T-cell (primary cell): ENCODE data around the gene GLCCI1. TPM values are rescaled to one million over a fixed set of nuclear protein-coding genes. Genes with fewer than 3 reads are reported as not detected.

ENCODE experiments used
- ATAC-seq, 4 experiments: fragments of 200-7000 bp in 3 of 4; fragments of 150-1000 bp in 1 of 4; cut with Tn5 transposase; replicated peaks in 1 of 4; 1 replicate in 3 of 4; 2 replicates in 1 of 4; pipeline ENCODE4 v1.10.0; 2021; ENCODE audit warnings: moderate library complexity in 3 of 4, mild to moderate bottlenecking in 2 of 4, moderate number of reproducible peaks in 1 of 4
- CTCF ChIA-PET, 2 donors: fragments of 300-600 bp; sonication (Branson Sonifier 250); formaldehyde crosslinking; loops; one replicate each; lab custom pipeline; 2022; ENCODE audit warnings: antibody characterized with exemption in 2 of 2; lab: Charles Lee
- POLR2A ChIA-PET, 2 donors: fragments of 300-600 bp; sonication (Branson Sonifier 250); formaldehyde crosslinking; loops; one replicate each; lab custom pipeline; 2022; ENCODE audit warnings: antibody characterized with exemption in 2 of 2; lab: Charles Lee
- DNase-seq, 35 experiments: peaks; one replicate each; pipeline versions ENCODE4 v3.0.0 to v3.0.0-alpha.2; 2013 to 2023
- H3K27ac ChIP-seq: one replicate; pipeline ENCODE4 v1.5.1; 2013; ENCODE audit warnings: low read length
- H3K27me3 ChIP-seq, 2 experiments: replicated peaks in 1 of 2; 1 replicate in 1 of 2; 2 replicates in 1 of 2; pipeline versions ENCODE4 v1.6.1 to v1.7.0; 2013; ENCODE audit warnings: low read length in 1 of 2, mixed read lengths in 1 of 2; ENCODE audit not compliant: control insufficient read depth in 2 of 2, insufficient read depth in 2 of 2; ENCODE audit errors: extremely low read depth in 1 of 2
- H3K36me3 ChIP-seq, 2 donors: 1 replicate in 1 of 2; 2 replicates in 1 of 2; pipeline versions ENCODE4 v1.6.1 to v1.7.0; 2013; ENCODE audit warnings: low read length in 1 of 2; ENCODE audit not compliant: control insufficient read depth in 2 of 2, insufficient read depth in 1 of 2; ENCODE audit errors: extremely low read depth in 1 of 2
- H3K4me1 ChIP-seq, 2 experiments: 1 replicate in 1 of 2; 2 replicates in 1 of 2; pipeline versions ENCODE4 v1.6.1 to v1.7.0; 2013; ENCODE audit warnings: low read length in 2 of 2, mixed read lengths in 1 of 2; ENCODE audit not compliant: insufficient read depth in 2 of 2, control insufficient read depth in 1 of 2; ENCODE audit errors: extremely low read depth in 1 of 2
- H3K4me3 ChIP-seq, 2 donors: 1 replicate in 1 of 2; 2 replicates in 1 of 2; pipeline versions ENCODE4 v1.5.1 to v1.7.0; 2013; ENCODE audit warnings: mild to moderate bottlenecking in 2 of 2, low read length in 1 of 2, moderate library complexity in 1 of 2; ENCODE audit not compliant: control insufficient read depth in 1 of 2; ENCODE audit errors: extremely low read depth in 1 of 2
- H3K9me3 ChIP-seq: 2 replicates; pipeline ENCODE4 v1.7.0; 2013
- H3K27ac Mint-ChIP-seq, 2 donors: one replicate each; pipeline ENCODE4 v1.8.0; 2020 to 2021; ENCODE audit warnings: mild to moderate bottlenecking in 2 of 2, mixed read lengths in 2 of 2
- H3K27me3 Mint-ChIP-seq, 2 donors: one replicate each; pipeline ENCODE4 v1.8.0; 2021 to 2022; ENCODE audit warnings: mixed read lengths in 2 of 2
- H3K36me3 Mint-ChIP-seq: one replicate; pipeline ENCODE4 v1.8.0; 2021; ENCODE audit warnings: mixed read lengths
- H3K4me1 Mint-ChIP-seq, 3 donors: one replicate each; pipeline ENCODE4 v1.8.0; 2020 to 2022; ENCODE audit warnings: mixed read lengths in 3 of 3, mild to moderate bottlenecking in 1 of 3
- H3K4me3 Mint-ChIP-seq, 3 donors: one replicate each; pipeline ENCODE4 v1.8.0; 2020 to 2022; ENCODE audit warnings: mild to moderate bottlenecking in 3 of 3, mixed read lengths in 3 of 3, moderate library complexity in 3 of 3
- H3K9me3 Mint-ChIP-seq, 3 donors: one replicate each; pipeline ENCODE4 v1.8.0; 2020 to 2022; ENCODE audit warnings: mixed read lengths in 3 of 3
- WGBS: methylation state at CpG from one replicate; pipeline ENCODE4 v1.1.5; 2013; ENCODE audit warnings: missing lambda C conversion rate; ENCODE audit not compliant: insufficient coverage; 5-methylcytosine and 5-hydroxymethylcytosine counted together
- total RNA-seq, 35 experiments: library from RNA in 6 of 35; stranded (reverse) in 6 of 35; fragments of 120-200 nt in 1 of 35; gene quantifications; one replicate each; pipeline versions ENCODE4 v1.2.1 to v1.2.4 and lab custom pipeline; 2013 to 2026

The GLCCI1 gene
- total RNA-seq, 5 donors from 2014 or later (not counting 1 experiment from before 2014, with no cell fraction given): 30.6 to 51.5 (median 38.0) TPM

DNA sequence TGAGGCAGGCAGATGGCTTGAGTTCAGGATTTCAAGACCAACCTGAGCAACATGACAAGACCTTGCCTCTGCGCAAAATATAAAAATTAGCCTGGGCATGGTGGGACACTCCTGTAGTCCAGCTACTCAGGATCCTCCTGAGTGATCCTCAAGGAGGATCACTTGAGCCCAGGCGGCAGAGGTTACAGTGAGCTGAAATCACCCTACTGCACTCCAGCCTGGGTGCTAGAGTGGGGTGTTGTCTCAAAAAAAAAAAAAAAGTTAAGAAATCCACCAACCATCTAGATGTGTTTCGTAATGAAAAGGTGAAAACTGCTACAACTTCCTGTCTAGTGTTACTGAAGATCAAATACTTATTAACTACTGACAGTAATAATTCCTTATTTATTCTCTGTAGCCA is 8.1 kb downstream of the GLCCI1 start:
- H3K4me1 Mint-ChIP-seq: peaks cover 61 to 73% (median 71%) of the 10 kb centered on the region in 3 donors
- H3K9me3 Mint-ChIP-seq: no peaks in the 10 kb centered on the region
- peaks cover 11% of the 10 kb centered on the region for H3K36me3 Mint-ChIP-seq
- no peaks in the 10 kb centered on the region for H3K27me3 ChIP-seq
- ATAC-seq (peak in 1 of 4 experiments; percentile 53), DNase-seq (peak in 1 of 35 experiments; percentile 41)
- H3K4me3 ChIP-seq: no peak overlapping the region
- 40% methylated on average over 1 of the region's 3 CpGs for WGBS
- no peak overlapping the region for H3K27ac Mint-ChIP-seq
- H3K27ac ChIP-seq: no peak overlapping the region
- peaks cover 22 to 28% of the 10 kb centered on the region in 2 experiments for H3K4me1 ChIP-seq
- no peaks in the 10 kb centered on the region for H3K27me3 Mint-ChIP-seq
- no peaks in the 10 kb centered on the region for H3K36me3 ChIP-seq
- H3K9me3 ChIP-seq: no peaks in the 10 kb centered on the region
- ChIA-PET CTCF (interaction anchor here in 1 of 2 donors (1.0 to 1.5 kb wide), 2 partner anchors 13 to 59 kb away, joined by 3 to 5 read pairs; no protein-coding TSS in a partner anchor), POLR2A (interaction anchor here (0.5 to 0.7 kb wide), 2 partner anchors 34 to 36 kb away, joined by 3 to 4 read pairs; no protein-coding TSS in a partner anchor)
- H3K4me3 Mint-ChIP-seq: peak overlapping the region in 1 of 3 donors; percentile 19

DNA sequence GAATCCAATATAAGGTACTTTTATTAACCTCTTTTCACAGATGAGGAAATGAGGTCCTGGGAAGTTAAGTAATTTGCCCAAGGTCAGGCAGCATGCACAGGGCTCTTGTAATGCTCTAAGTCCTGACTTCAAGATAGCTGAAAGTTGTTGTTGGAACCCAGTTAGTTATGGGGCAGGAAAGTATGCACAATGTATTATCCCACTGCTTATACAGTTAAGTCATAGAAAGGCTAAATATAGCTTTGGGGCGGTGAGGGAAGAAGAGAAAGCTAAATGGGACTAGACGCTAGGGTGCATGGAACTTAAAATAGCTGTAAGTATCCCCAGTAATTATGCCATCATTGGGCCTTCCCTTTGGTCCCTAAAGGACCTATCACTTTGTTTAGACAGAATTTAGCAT is 9.2 kb downstream of the GLCCI1 start:
- ChIA-PET CTCF (interaction anchor here in 1 of 2 donors (1.0 kb wide), 1 partner anchor 10 kb away, joined by 4 read pairs; no protein-coding TSS in a partner anchor), POLR2A (no interaction called here)
- Histone ChIP-seq H3K36me3 (no peaks in the 10 kb centered on the region), H3K4me1 (peaks cover 19 to 21% of the 10 kb centered on the region in 2 experiments), H3K4me3 (no peak overlapping the region), H3K27me3 (no peaks in the 10 kb centered on the region), H3K27ac (no peak overlapping the region), H3K9me3 (no peaks in the 10 kb centered on the region)
- peaks cover 72 to 81% (median 79%) of the 10 kb centered on the region in 3 donors for H3K4me1 Mint-ChIP-seq
- ATAC-seq (no peak), DNase-seq (no peak)
- H3K9me3 Mint-ChIP-seq: no peaks in the 10 kb centered on the region
- no CpG with 5 or more reads among the region's 2 CpGs for WGBS
- no peak overlapping the region for H3K4me3 Mint-ChIP-seq
- H3K36me3 Mint-ChIP-seq: peaks cover 14% of the 10 kb centered on the region
- H3K27ac Mint-ChIP-seq: no peak overlapping the region
- H3K27me3 Mint-ChIP-seq: no peaks in the 10 kb centered on the region

DNA sequence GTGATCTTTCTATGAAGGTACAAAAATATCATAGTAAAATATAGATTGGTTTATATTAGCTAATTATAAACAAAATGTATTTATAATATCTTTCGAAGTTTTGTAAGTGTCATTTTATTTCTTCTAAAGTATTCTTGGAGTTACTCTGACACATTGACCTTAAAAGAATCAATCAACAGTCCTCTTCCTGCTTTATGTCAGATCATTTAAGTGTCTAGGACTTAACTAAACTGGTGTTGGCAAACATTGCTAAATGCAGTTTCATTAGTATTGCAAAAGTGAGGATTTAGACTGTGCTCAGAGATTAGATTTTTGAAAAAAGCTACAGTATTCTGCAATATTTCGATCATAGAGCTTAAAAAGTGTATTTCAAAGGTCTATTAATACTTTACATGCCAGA is 10.3 kb downstream of the GLCCI1 start:
- WGBS: no CpG with 5 or more reads among the region's 2 CpGs
- POLR2A ChIA-PET: interaction anchor here (0.6 to 1.1 kb wide), 4 partner anchors 8 to 234 kb away, joined by 3 to 5 read pairs (median 4); no protein-coding TSS in a partner anchor

DNA sequence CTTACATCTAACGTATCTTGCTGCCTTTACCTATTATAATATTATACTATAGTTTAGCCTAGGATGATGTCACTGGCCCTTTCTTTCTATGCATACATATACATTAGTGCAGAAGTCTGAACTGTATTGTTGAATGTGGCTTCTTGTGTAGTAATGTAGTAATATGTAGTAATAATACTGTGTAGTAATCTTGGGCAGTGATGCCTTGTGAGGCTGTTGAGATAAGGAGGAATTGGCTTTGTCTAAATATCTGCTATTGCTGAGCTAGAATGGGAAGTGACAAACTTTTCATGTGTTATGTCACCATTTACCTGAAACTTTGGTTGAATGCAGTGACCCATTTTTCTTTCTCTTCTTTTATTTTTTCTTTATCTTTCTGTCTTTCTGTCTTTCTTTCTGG is 11.0 kb downstream of the GLCCI1 start:
- no peaks in the 10 kb centered on the region for H3K36me3 ChIP-seq
- no peak overlapping the region for H3K4me3 ChIP-seq
- H3K27me3 Mint-ChIP-seq: no peaks in the 10 kb centered on the region
- H3K4me1 Mint-ChIP-seq: peaks cover 63 to 75% (median 72%) of the 10 kb centered on the region in 3 donors
- peaks cover 14% of the 10 kb centered on the region for H3K36me3 Mint-ChIP-seq
- DNase-seq: no peak
- ChIA-PET POLR2A (interaction anchor here (0.5 to 0.9 kb wide), 4 partner anchors 41 to 220 kb away, joined by 3 to 4 read pairs (median 3); no protein-coding TSS in a partner anchor), CTCF (interaction anchor here in 1 of 2 donors (0.7 to 1.3 kb wide), 2 partner anchors 9 to 11 kb away, joined by 3 to 5 read pairs; partner anchors contain the start of gene GLCCI1)
- H3K9me3 ChIP-seq: no peaks in the 10 kb centered on the region
- H3K27me3 ChIP-seq: no peaks in the 10 kb centered on the region
- no peak for ATAC-seq
- no peak overlapping the region for H3K27ac Mint-ChIP-seq
- H3K9me3 Mint-ChIP-seq: no peaks in the 10 kb centered on the region
- H3K27ac ChIP-seq: peak overlapping the region; percentile 1
- peaks cover 13 to 19% of the 10 kb centered on the region in 2 experiments for H3K4me1 ChIP-seq
- H3K4me3 Mint-ChIP-seq: no peak overlapping the region
- no CpG with 5 or more reads among the region's 1 CpG for WGBS

More for the DNA sequence above, 10.3 kb downstream of the GLCCI1 start:
- Mint-ChIP-seq H3K4me1 (peaks cover 68 to 80% (median 78%) of the 10 kb centered on the region in 3 donors), H3K9me3 (no peaks in the 10 kb centered on the region), H3K27me3 (no peaks in the 10 kb centered on the region), H3K27ac (peak overlapping the region; percentile 27 to 45), H3K36me3 (peaks cover 14% of the 10 kb centered on the region), H3K4me3 (no peak overlapping the region)
- Histone ChIP-seq H3K4me3 (no peak overlapping the region), H3K27me3 (no peaks in the 10 kb centered on the region), H3K9me3 (no peaks in the 10 kb centered on the region), H3K27ac (no peak overlapping the region), H3K36me3 (no peaks in the 10 kb centered on the region), H3K4me1 (peaks cover 13 to 19% of the 10 kb centered on the region in 2 experiments)
- CTCF ChIA-PET: interaction anchor here in 1 of 2 donors (0.7 to 1.3 kb wide), 2 partner anchors 8 to 11 kb away, joined by 3 to 5 read pairs; partner anchors contain the start of gene GLCCI1
- ATAC-seq (no peak), DNase-seq (no peak)

DNA sequence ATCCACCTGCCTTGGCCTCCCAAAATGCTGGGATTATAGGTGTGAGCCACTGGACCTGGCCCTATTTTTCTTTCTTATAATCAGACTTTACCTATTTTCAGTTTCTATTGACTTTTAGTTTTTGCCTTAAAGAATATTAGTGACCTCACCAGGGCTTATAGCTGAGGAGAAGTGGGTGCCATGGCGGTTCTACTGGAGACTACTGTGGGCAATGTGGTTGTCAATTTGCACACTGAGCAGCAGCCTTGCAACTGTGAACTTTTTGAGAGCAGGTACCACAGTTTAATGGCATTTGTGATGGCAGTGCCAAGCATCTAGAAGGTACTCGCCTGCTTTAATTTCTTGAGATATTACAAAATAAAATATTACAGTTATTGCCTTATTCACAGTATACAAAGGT is 11.5 kb downstream of the GLCCI1 start:
- no peak overlapping the region for H3K4me3 Mint-ChIP-seq
- DNase-seq (no peak), ATAC-seq (no peak)
- ChIA-PET CTCF (no interaction called here), POLR2A (interaction anchor here in 1 of 2 donors (0.6 to 0.7 kb wide), 3 partner anchors 35 to 341 kb away, joined by 3 read pairs; no protein-coding TSS in a partner anchor)
- Histone ChIP-seq H3K27ac (peak overlapping the region; percentile 1), H3K4me3 (no peak overlapping the region), H3K9me3 (no peaks in the 10 kb centered on the region), H3K36me3 (no peaks in the 10 kb centered on the region), H3K4me1 (peaks cover 9 to 19% of the 10 kb centered on the region in 2 experiments), H3K27me3 (no peaks in the 10 kb centered on the region)
- WGBS: 33% methylated on average over 1 of the region's 2 CpGs
- peaks cover 61 to 75% (median 70%) of the 10 kb centered on the region in 3 donors for H3K4me1 Mint-ChIP-seq
- H3K36me3 Mint-ChIP-seq: peaks cover 14% of the 10 kb centered on the region
- H3K27ac Mint-ChIP-seq: peak overlapping the region in 1 of 2 donors; percentile 41
- H3K9me3 Mint-ChIP-seq: no peaks in the 10 kb centered on the region
- H3K27me3 Mint-ChIP-seq: no peaks in the 10 kb centered on the region

DNA sequence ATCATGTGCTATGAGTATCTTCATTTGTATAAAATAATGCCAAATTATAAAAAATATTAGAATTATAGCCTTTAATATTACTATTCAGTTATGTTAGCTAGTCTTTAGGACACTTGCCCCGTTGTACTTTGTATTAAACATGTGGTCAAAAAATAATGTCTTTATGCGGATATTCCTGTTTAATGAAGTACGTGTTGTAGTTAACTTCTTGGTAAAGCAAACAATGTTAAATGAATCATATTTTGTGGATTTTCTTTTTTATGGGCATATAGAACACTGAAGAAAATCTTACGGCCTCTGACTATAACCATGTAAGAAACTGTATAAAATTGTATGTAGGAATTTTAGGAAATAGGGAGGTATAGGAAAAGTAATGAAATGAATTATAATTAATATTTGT is 14.3 kb downstream of the GLCCI1 start:
- no peaks in the 10 kb centered on the region for H3K36me3 ChIP-seq
- Mint-ChIP-seq H3K36me3 (peaks cover 17% of the 10 kb centered on the region), H3K4me3 (no peak overlapping the region), H3K9me3 (no peaks in the 10 kb centered on the region), H3K4me1 (peaks cover 65 to 72% (median 70%) of the 10 kb centered on the region in 3 donors), H3K27ac (no peak overlapping the region), H3K27me3 (no peaks in the 10 kb centered on the region)
- ATAC-seq (no peak), DNase-seq (no peak)
- H3K27me3 ChIP-seq: no peaks in the 10 kb centered on the region
- ChIA-PET POLR2A (interaction anchor here in 1 of 2 donors (0.6 kb wide), 1 partner anchor 85 kb away, joined by 3 read pairs; no protein-coding TSS in a partner anchor), CTCF (no interaction called here)
- H3K4me3 ChIP-seq: no peak overlapping the region
- WGBS: 100% methylated on average over 1 of the region's 4 CpGs
- no peak overlapping the region for H3K27ac ChIP-seq
- H3K4me1 ChIP-seq: peaks cover 5 to 6% of the 10 kb centered on the region in 2 experiments
- no peaks in the 10 kb centered on the region for H3K9me3 ChIP-seq
